HK-2 (cell line): Measurements from ENCODE around the gene SPSB1.

ENCODE experiments used
- DNase-seq: peaks from one replicate; pipeline ENCODE4 v3.0.0-alpha.2; 2018; ENCODE audit not compliant: unreplicated experiment

Gene SPSB1

GRCh38 chr1:9300573-9300972, 7.9 kb downstream of the SPSB1 start:
- no peak for DNase-seq

DNA sequence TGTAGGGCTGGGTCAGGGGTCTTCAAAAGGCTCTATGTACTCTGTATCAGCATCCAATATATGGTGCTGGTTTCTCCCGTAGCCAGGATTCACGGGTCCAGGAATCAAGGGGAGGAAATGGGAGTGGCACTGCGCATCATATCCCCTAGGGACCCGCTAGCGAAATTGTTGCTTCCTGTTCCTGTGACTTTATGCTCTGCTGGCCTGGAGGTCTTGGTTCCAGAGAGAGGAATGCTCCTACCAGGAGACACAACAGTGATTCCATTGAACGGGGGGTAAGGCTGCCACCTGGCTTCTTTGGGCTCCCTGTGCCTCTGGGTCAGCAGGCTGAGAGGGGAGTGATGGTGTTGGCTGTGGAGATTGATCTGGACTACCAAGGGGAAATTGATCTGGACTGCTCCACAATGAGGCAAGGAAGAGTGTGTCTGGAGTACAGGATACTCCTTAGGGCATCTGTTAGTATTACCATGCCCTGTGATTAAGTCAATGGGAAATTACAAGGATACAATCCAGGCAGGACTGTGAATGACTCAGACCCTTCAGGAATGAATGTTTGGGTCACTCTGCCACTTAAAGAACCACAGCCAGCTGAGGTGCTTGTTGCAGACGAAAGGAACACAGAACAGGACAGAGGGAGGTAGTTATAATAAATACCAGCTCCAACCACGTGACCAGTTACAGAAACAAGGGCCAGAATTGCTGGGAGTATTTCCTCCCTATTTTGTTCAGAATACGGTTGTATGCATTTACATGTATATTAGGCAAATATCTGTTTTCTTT, 10.2 kb downstream of the SPSB1 start:
- DNase-seq = peak; percentile 72

GRCh38 chr1:9303916-9304315, 11.2 kb downstream of the SPSB1 start:
- DNase-seq = no peak

DNA sequence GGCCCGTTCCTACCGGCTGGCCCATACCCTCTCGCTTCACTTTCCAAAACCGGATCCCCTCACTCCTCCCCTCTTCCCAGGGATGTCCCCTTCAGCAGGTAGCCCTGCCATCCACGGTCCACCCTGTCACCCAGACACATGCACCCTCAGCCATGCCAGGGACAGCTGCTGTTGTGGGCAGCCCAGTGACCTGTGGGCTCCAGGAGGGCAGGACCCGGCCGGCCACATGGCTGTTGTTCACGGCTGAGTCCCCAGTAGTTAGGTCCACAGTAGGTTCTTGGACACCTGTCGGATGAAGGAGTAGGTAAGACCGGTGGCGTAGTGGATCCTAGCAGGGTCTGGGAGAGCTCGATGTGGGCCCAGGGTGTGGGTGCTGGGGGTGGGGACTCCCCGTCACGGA, 12.5 kb downstream of the SPSB1 start:
- no peak for DNase-seq

DNA sequence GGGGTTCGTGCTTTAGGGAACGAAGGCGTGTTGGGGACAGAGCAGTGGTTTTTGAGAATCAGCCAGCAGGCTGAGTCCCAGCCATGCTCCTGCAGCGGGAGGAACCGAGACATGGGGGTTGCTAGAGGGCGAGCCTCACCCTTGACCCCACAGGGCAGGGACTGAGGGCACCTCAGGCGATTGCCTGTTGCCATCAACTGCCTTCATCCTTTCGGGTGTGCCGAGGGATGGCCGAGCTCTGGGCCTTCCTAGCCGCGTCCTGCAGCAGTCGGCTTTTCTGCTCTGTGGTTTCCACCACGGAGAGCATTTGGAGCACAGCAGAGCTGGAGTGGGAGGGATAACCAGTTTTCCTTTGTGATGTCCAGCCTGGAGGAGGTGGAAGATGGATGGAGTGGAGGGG, 13.3 kb downstream of the SPSB1 start:
- DNase-seq = no peak

GRCh38 chr1:9307303-9307702, 14.6 kb downstream of the SPSB1 start:
- DNase-seq = no peak

DNA sequence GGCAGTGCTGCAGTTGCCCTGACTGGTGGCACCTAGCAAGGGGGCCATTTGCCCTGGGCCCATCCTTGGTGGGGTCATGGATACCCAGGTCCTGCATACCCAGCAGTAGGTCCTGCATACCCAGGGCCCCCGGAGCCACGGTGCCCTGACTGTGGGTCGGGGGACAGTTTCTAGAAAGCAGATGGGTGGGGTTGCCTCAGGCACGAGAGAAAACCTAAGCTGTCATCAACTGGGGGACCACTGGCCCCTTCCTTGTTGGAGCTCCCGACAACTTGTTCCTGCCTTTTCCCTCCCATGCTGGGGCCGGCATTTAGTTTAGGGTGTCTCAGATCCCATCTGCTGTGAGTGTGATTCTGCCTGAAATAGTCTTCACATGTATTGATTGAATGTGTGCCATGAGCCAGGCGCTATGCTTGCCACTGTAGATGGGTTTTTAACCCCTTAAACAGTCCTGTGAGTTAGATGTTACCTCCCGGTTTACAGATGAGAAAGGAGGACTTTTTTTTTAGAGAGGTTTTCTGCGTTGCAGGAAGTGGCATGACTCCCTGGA, 15.6 kb downstream of the SPSB1 start:
- no peak for DNase-seq

DNA sequence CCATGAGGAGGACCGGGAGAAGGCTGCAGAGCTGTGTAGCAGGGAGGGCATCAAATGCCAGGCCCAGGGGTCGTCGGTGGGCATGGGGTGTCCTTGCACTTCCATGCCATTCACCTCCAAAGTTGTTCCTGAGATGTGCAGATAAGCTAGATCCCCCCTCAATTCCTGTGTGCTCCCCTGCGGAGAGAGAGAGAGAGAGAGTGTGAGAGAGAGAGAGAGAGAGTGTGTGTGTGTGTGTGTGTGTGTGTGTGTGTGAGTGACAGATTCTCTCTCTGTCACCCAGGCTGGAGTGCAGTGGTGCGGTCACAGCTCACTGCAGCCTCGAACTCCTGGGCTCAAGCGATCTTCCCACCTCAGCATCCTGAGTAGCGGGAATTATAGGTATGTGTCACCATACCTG, 16.4 kb downstream of the SPSB1 start:
- DNase-seq = no peak

DNA sequence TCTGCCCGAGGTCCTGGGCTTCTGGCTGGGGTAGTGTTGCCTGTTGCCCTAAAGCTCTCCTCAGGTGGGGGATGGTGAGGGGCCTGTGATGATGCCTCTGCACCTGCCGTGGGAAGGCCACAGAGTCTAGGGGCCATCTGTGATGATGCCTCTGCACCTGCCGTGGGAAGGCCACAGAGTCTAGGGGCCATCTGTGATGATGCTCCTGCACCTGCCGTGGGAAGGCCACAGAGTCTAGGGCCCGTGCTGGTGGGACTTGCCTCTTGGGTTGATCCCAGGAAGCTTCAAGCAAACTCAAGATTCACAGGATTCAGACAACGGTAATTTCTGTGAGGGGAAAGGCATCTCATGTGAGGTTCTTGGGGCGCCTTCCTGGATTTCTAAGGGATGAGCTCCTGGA, 17.3 kb downstream of the SPSB1 start:
- DNase-seq = no peak

DNA sequence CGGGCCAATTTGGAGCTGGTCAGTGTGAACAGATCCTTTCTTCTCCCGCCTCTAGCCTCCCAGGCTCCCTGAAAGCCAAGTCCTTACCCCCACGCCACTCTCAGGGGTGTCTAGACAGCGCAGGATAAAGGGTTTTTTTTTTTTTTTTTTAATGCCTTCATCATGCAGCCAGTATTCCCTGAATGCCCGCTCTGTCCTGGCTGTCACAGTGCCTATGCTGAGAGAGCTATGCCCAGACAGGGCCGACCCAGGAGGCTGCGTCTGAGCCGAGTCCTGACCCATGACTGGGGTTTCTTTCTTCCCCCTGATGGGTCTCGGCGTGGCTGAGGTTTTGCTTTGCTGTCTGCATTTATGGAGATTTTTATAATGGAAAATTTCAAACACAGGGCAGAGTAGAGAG, 18.3 kb downstream of the SPSB1 start:
- no peak for DNase-seq

- DNase-seq = no peak
Measured at GRCh38 chr1:9311479-9311878, 18.8 kb downstream of the SPSB1 start.

GRCh38 chr1:9312168-9312720, 19.6 kb downstream of the SPSB1 start:
- DNase-seq = no peak

- no peak for DNase-seq
Measured at GRCh38 chr1:9313576-9313975, 20.9 kb downstream of the SPSB1 start.

DNA sequence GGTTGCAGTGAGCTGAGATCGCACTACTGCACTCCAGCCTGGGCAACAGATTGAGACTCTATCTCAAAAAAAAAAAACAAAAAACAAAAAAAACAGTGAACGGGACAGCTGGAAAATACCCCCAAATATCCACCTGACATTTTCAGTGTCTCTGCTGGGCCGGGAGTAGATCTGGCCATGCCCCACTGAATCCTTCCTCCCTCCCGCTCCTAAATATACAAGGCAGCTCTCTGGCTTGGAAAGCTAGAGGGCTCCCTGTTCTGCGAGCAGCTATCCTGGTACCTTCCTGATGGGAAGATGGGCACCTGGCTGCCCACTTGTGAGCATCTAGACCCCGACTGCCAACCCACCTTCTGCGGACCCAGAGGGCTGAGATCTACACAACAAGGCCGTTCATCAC, 21.4 kb downstream of the SPSB1 start:
- no peak for DNase-seq

DNA sequence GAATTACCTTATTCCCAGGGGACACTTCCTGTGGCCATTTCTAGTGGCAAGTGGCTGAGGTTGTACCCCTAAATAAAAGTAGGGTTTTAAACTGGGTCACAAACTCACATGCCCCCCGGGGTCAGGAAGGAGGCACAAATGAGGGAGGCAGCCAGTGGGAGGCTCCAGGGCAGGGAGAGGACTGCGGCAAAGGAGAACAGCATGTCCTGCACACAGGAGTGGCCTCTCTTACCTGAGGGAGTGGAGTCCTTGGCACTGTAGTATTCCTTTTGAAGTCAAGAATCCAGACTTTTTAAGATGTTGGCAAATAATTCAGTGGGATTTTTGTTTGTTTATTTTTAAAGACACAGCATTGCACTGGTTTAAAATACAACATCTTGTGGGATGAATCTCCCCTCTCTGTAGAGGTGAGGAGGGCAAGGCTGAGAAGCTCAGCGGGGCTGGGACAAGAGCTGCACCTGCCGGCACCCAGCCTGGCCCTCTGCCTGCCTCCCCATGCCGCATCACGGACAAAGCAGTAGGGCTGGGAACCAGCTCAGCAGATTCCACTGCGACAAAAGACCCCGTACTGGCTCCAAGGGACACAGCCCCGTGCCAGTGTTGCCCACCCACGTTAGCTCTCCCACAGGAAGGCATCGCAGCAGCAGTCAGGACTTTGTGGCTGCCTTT, 22.2 kb downstream of the SPSB1 start:
- no peak for DNase-seq

DNA sequence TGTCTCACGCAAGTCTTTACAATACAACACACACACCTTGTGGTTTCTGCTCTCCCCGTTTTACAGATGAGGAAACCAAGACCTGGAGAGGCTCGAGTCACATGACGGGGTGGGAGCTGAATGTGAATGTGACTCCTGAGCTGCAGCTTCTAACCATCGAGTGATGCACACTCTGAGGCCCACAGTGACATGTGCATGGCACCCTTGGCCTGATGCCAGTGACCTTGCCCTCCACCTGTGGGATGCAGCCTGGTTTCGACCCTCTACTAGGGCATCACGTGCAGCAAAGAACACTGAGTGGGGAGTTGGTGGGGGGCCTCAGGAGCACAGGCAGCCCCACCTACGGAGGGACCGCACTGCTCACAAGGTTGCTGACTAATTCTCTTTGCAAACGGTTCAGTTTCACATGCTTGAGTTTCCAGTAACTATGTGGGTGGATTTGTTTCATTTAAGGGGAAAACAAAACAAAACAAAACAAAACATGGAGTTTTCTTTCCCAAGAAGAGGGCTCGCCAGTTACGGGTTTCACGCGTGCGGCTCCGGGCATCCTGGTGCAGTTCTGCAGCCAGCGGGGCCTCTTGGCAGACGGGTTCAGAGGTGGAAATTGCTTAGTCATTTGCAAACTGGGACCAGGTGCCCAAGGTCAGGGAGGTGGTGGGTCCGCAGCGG, 22.9 kb downstream of the SPSB1 start:
- peak; percentile 45 for DNase-seq

GRCh38 chr1:9316080-9316444, 23.4 kb downstream of the SPSB1 start:
- DNase-seq = no peak

DNA sequence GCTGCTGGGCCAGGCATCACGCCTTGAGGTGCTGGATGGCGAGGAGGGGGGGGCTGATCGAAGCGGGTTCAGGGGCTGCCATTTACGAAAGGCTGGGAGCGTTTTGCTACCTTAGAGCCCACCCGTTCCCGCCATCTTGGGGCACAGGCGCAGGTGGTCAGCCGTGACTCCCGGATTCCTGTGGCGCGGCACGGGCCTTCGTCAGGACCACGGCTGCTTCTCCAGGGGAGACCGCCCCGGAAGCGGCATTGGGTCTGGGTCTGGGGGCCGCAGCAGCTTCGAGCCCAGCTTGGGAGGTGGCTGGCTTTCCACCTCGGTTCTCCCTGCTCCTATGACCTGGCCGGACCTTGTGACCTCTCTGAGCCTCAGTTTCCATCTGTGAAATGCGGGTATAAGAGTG, 23.8 kb downstream of the SPSB1 start:
- no peak for DNase-seq

GRCh38 chr1:9317072-9317471, 24.4 kb downstream of the SPSB1 start:
- DNase-seq = no peak

GRCh38 chr1:9317591-9318417, 25.1 kb downstream of the SPSB1 start:
- DNase-seq = peak; percentile 65

GRCh38 chr1:9319208-9319788, 26.6 kb downstream of the SPSB1 start:
- no peak for DNase-seq
